Astrocyte (in vitro differentiated cells and primary cell): ENCODE data around the gene DAG1. TPM values are rescaled to one million over a fixed set of nuclear protein-coding genes. Genes with fewer than 3 reads are reported as not detected.

Experiments used
- DNase-seq: peaks from one replicate; pipeline ENCODE4 v3.0.0-alpha.2; 2010; ENCODE audit warnings: low read depth
- FAIRE-seq: peaks from 2 replicates; lab custom pipeline; 2011; peaks lifted over from hg19 to GRCh38; lab: Jason Lieb, UNC
- H2AFZ ChIP-seq: 2 replicates; pipeline ENCODE4 v1.6.0; 2012; ENCODE audit warnings: low read depth, low read length, inconsistent platforms
- H3K27ac ChIP-seq: 2 replicates; pipeline ENCODE4 v1.5.1; 2011; ENCODE audit warnings: low read depth, low read length, inconsistent platforms
- H3K27me3 ChIP-seq: 2 replicates; pipeline ENCODE4 v1.6.0; 2011; ENCODE audit warnings: low read length, inconsistent platforms; ENCODE audit not compliant: insufficient read depth
- H3K36me3 ChIP-seq: 2 replicates; pipeline ENCODE4 v1.5.1; 2011; ENCODE audit warnings: low read length, inconsistent platforms; ENCODE audit not compliant: insufficient read depth
- H3K4me1 ChIP-seq: 2 replicates; pipeline ENCODE4 v1.5.1; 2011; ENCODE audit warnings: low read length, inconsistent platforms; ENCODE audit not compliant: insufficient read depth
- H3K4me2 ChIP-seq: 2 replicates; pipeline ENCODE4 v1.6.0; 2012; ENCODE audit warnings: low read length, inconsistent platforms
- H3K4me3 ChIP-seq: 2 replicates; pipeline ENCODE4 v1.5.1; 2011; ENCODE audit warnings: low read depth, mild to moderate bottlenecking, low read length, inconsistent platforms; ENCODE audit not compliant: insufficient read depth
- H3K79me2 ChIP-seq: 2 replicates; pipeline ENCODE4 v1.6.0; 2012; ENCODE audit warnings: mild to moderate bottlenecking, low read length, inconsistent platforms; ENCODE audit not compliant: insufficient read depth
- H3K9ac ChIP-seq: 2 replicates; pipeline ENCODE4 v1.6.0; 2012; ENCODE audit warnings: mild to moderate bottlenecking, low read length, inconsistent platforms
- H3K9me3 ChIP-seq: 2 replicates; pipeline ENCODE4 v1.5.1; 2012; ENCODE audit warnings: low read depth, mild to moderate bottlenecking, low read length, inconsistent platforms; ENCODE audit not compliant: insufficient read depth
- H4K20me1 ChIP-seq: 2 replicates; pipeline ENCODE4 v1.6.0; 2012; ENCODE audit warnings: low read length, inconsistent platforms; ENCODE audit not compliant: insufficient read depth
- H3K27ac Mint-ChIP-seq: one replicate; pipeline ENCODE4 v1.8.0; 2021; ENCODE audit warnings: mild to moderate bottlenecking, mixed read lengths; ENCODE audit not compliant: unreplicated experiment
- H3K27me3 Mint-ChIP-seq: one replicate; pipeline ENCODE4 v1.8.0; 2021; ENCODE audit warnings: low read depth, mixed read lengths; ENCODE audit not compliant: unreplicated experiment
- H3K36me3 Mint-ChIP-seq: one replicate; pipeline ENCODE4 v1.8.0; 2021; ENCODE audit warnings: low read depth, mixed read lengths; ENCODE audit not compliant: unreplicated experiment
- H3K4me1 Mint-ChIP-seq: one replicate; pipeline ENCODE4 v1.8.0; 2021; ENCODE audit warnings: low read depth, mixed read lengths; ENCODE audit not compliant: unreplicated experiment
- H3K4me3 Mint-ChIP-seq: one replicate; pipeline ENCODE4 v1.8.0; 2021; ENCODE audit warnings: mild to moderate bottlenecking, moderate library complexity, mixed read lengths; ENCODE audit not compliant: unreplicated experiment
- H3K9me3 Mint-ChIP-seq: one replicate; pipeline ENCODE4 v1.8.0; 2021; ENCODE audit warnings: mild to moderate bottlenecking, mixed read lengths; ENCODE audit not compliant: unreplicated experiment
- EZH2 ChIP-seq: IDR thresholded peaks from 2 replicates; pipeline ENCODE4 v1.6.1; 2012; ENCODE audit warnings: mild to moderate bottlenecking, low read length, inconsistent platforms; ENCODE audit not compliant: insufficient read depth
- total RNA-seq: library from RNA; stranded (reverse); gene quantifications from 2 replicates; pipeline ENCODE4 v1.2.1, GENCODE V29; 2021
- TF ChIP-seq, protein P1 (sequence below): IDR thresholded peaks from 2 replicates; pipeline ENCODE4 v1.5.1; 2011; ENCODE audit warnings: low read depth, mild to moderate bottlenecking, inconsistent platforms, low read length, moderate library complexity; ENCODE audit not compliant: insufficient read depth

DAG1 gene
- total RNA-seq, 1 donor from 2014 or later: 84.3 TPM

- Mint-ChIP-seq H3K36me3 (peaks cover 2% of the 10 kb centered on the region), H3K4me3 (peak overlapping the region; percentile 86), H3K27ac (peak overlapping the region; percentile 98), H3K9me3 (no peaks in the 10 kb centered on the region), H3K4me1 (peaks cover 23% of the 10 kb centered on the region), H3K27me3 (no peaks in the 10 kb centered on the region)
- FAIRE-seq (peak; percentile 41), DNase-seq (peak; percentile 73)
- Histone ChIP-seq H3K4me1 (peaks cover 22% of the 10 kb centered on the region), H3K79me2 (peaks cover 31% of the 10 kb centered on the region), H3K27ac (peak overlapping the region; percentile 83), H2AFZ (peak overlapping the region; percentile 72), H3K4me2 (peak overlapping the region; percentile 87), H3K4me3 (peak overlapping the region; percentile 55), H3K36me3 (no peaks in the 10 kb centered on the region), H3K9ac (peak overlapping the region; percentile 84), H3K27me3 (no peaks in the 10 kb centered on the region), H4K20me1 (peaks cover 16% of the 10 kb centered on the region), H3K9me3 (no peaks in the 10 kb centered on the region)
- TF ChIP-seq, protein P1, sequence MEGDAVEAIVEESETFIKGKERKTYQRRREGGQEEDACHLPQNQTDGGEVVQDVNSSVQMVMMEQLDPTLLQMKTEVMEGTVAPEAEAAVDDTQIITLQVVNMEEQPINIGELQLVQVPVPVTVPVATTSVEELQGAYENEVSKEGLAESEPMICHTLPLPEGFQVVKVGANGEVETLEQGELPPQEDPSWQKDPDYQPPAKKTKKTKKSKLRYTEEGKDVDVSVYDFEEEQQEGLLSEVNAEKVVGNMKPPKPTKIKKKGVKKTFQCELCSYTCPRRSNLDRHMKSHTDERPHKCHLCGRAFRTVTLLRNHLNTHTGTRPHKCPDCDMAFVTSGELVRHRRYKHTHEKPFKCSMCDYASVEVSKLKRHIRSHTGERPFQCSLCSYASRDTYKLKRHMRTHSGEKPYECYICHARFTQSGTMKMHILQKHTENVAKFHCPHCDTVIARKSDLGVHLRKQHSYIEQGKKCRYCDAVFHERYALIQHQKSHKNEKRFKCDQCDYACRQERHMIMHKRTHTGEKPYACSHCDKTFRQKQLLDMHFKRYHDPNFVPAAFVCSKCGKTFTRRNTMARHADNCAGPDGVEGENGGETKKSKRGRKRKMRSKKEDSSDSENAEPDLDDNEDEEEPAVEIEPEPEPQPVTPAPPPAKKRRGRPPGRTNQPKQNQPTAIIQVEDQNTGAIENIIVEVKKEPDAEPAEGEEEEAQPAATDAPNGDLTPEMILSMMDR: no peak
- no peak for TF ChIP-seq EZH2
Measured at GRCh38 chr3:49469037-49469935, 781 bp upstream of the DAG1 start.

DNA sequence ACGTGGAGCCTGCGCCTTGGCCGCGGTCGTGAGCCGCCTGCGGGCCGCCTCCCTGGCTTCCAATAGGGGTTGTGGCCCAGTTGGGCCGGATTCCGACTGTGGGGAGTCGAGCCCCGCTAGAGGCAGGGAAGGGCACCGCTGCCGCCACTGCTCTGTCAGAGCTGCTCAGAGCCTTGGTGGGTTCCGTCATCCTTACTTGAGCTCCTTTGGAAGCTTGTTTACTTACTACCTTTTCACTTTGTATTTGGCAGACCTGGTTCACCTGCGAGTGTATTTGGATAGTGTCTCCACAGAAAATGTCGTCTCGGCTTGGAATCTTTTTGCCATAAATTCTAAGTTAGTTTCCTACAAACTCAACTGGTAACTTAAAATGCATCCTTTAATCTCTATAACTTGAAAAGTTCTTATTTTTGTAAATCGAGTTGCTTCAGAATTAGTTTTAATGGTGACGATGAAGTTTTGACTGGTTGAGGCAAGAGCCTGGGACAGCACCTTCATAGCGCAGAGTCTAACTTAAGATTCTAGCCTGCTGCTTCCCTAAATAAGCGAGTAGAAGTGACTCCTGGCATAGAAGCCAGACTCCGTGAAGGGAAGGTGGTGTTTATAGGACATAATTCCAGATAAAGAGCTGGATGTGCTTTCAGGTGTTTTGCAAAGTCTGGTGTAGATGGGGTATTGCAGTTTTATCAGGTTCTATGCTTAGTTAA is 800 bp downstream of the DAG1 start:
- peaks cover 16% of the 10 kb centered on the region for H4K20me1 ChIP-seq
- peak overlapping the region; percentile 76 for H3K27ac ChIP-seq
- Mint-ChIP-seq H3K9me3 (no peaks in the 10 kb centered on the region), H3K4me1 (peaks cover 21% of the 10 kb centered on the region), H3K4me3 (peak overlapping the region; percentile 92), H3K27me3 (no peaks in the 10 kb centered on the region), H3K27ac (peak overlapping the region; percentile 87), H3K36me3 (peaks cover 2% of the 10 kb centered on the region)
- FAIRE-seq (no peak), DNase-seq (no peak)
- H3K4me2 ChIP-seq: peak overlapping the region; percentile 91
- H3K9ac ChIP-seq: peak overlapping the region; percentile 88
- peak overlapping the region; percentile 83 for H2AFZ ChIP-seq
- H3K27me3 ChIP-seq: no peaks in the 10 kb centered on the region
- peaks cover 22% of the 10 kb centered on the region for H3K4me1 ChIP-seq
- H3K36me3 ChIP-seq: no peaks in the 10 kb centered on the region
- peaks cover 31% of the 10 kb centered on the region for H3K79me2 ChIP-seq
- TF ChIP-seq EZH2: no peak
- TF ChIP-seq, protein P1: no peak
- no peaks in the 10 kb centered on the region for H3K9me3 ChIP-seq
- H3K4me3 ChIP-seq: peak overlapping the region; percentile 91
